H9 (cell line): ENCODE data around the gene SPRR4. TPM values are rescaled to one million over a fixed set of nuclear protein-coding genes. Genes with fewer than 3 reads are reported as not detected.

ENCODE experiments used
- DNase-seq: peaks from one replicate; pipeline ENCODE4 v3.0.0-alpha.2; 2017
- H2AFZ ChIP-seq: one replicate; pipeline ENCODE4 v1.6.1; 2013; ENCODE audit warnings: mild to moderate bottlenecking, low read length, control low read depth, moderate library complexity
- H2AK5ac ChIP-seq: 2 replicates; pipeline ENCODE4 v1.6.1; 2013; ENCODE audit warnings: low read length, control low read depth, mixed read lengths; ENCODE audit not compliant: insufficient read length
- H2BK120ac ChIP-seq: one replicate; pipeline ENCODE4 v1.6.1; 2013; ENCODE audit warnings: low read depth, mild to moderate bottlenecking, low read length, control low read depth, inconsistent platforms; ENCODE audit not compliant: poor library complexity, severe bottlenecking
- H2BK12ac ChIP-seq: 2 replicates; pipeline ENCODE4 v1.6.1; 2013; ENCODE audit warnings: low read length, control low read depth, mixed read lengths, low read depth; ENCODE audit not compliant: insufficient read length
- H2BK15ac ChIP-seq: 2 replicates; pipeline ENCODE4 v1.6.1; 2013; ENCODE audit warnings: low read depth, low read length, control low read depth
- H2BK20ac ChIP-seq: one replicate; pipeline ENCODE4 v1.6.1; 2013; ENCODE audit warnings: low read depth, mild to moderate bottlenecking, low read length, control low read depth, inconsistent platforms; ENCODE audit not compliant: poor library complexity, severe bottlenecking
- H2BK5ac ChIP-seq: 2 replicates; pipeline ENCODE4 v1.6.1; 2013; ENCODE audit warnings: low read length, control low read depth, mixed read lengths; ENCODE audit not compliant: insufficient read length
- H3K14ac ChIP-seq: 2 replicates; pipeline ENCODE4 v1.6.1; 2013; ENCODE audit warnings: low read length, control low read depth; ENCODE audit not compliant: insufficient read depth
- H3K18ac ChIP-seq: 2 replicates; pipeline ENCODE4 v1.6.1; 2013; ENCODE audit warnings: low read depth, mild to moderate bottlenecking, mixed read lengths, low read length, control low read depth; ENCODE audit not compliant: insufficient read length
- H3K23ac ChIP-seq: 2 replicates; pipeline ENCODE4 v1.6.1; 2013; ENCODE audit warnings: low read length, control low read depth, mixed read lengths, low read depth; ENCODE audit not compliant: insufficient read length
- H3K23me2 ChIP-seq: 2 replicates; pipeline ENCODE4 v1.6.1; 2013; ENCODE audit warnings: low read depth, mild to moderate bottlenecking, mixed read lengths, low read length, control low read depth; ENCODE audit not compliant: insufficient read length, poor library complexity, severe bottlenecking
- H3K27ac ChIP-seq: 2 replicates; pipeline ENCODE4 v1.5.1; 2013; ENCODE audit warnings: low read length, control low read depth, mixed read lengths, low read depth; ENCODE audit not compliant: insufficient read length
- H3K27me3 ChIP-seq: 2 replicates; pipeline ENCODE4 v1.6.1; 2013; ENCODE audit warnings: low read length, control low read depth, inconsistent platforms; ENCODE audit not compliant: insufficient read depth
- H3K4ac ChIP-seq: 2 replicates; pipeline ENCODE4 v1.6.1; 2013; ENCODE audit warnings: low read depth, mild to moderate bottlenecking, control low read depth, inconsistent platforms, low read length, moderate library complexity
- H3K4me1 ChIP-seq: 2 replicates; pipeline ENCODE4 v1.6.1; 2013; ENCODE audit warnings: low read length, control low read depth, inconsistent platforms; ENCODE audit not compliant: insufficient read depth
- H3K4me2 ChIP-seq: 2 replicates; pipeline ENCODE4 v1.6.1; 2013; ENCODE audit warnings: low read length, control low read depth, mixed read lengths; ENCODE audit not compliant: insufficient read length, insufficient read depth
- H3K56ac ChIP-seq: 2 replicates; pipeline ENCODE4 v1.6.1; 2013; ENCODE audit warnings: low read depth, mild to moderate bottlenecking, mixed read lengths, low read length, control low read depth; ENCODE audit not compliant: insufficient read length
- H3K79me1 ChIP-seq: 2 replicates; pipeline ENCODE4 v1.6.1; 2013; ENCODE audit warnings: low read depth, mild to moderate bottlenecking, moderate library complexity, low read length, control low read depth, inconsistent platforms; ENCODE audit not compliant: insufficient read depth, poor library complexity, severe bottlenecking
- H3K79me2 ChIP-seq: 2 replicates; pipeline ENCODE4 v1.6.1; 2013; ENCODE audit warnings: low read length, control low read depth, inconsistent platforms; ENCODE audit not compliant: insufficient read depth
- H3K9ac ChIP-seq: 2 replicates; pipeline ENCODE4 v1.6.1; 2013; ENCODE audit warnings: low read length, control low read depth, mixed read lengths; ENCODE audit not compliant: insufficient read length; ENCODE audit errors: extremely low read depth
- H3K9me3 ChIP-seq: one replicate; pipeline ENCODE4 v1.6.1; 2013; ENCODE audit warnings: low read depth, low read length, inconsistent platforms; ENCODE audit not compliant: control insufficient read depth
- H3T11ph ChIP-seq: one replicate; pipeline ENCODE4 v1.6.1; 2013; ENCODE audit warnings: mild to moderate bottlenecking, low read length, control low read depth, inconsistent platforms
- H4K20me1 ChIP-seq: one replicate; pipeline ENCODE4 v1.6.1; 2013; ENCODE audit not compliant: control insufficient read depth, insufficient read length, insufficient read depth
- H4K5ac ChIP-seq: 2 replicates; pipeline ENCODE4 v1.6.1; 2013; ENCODE audit warnings: low read depth, mild to moderate bottlenecking, mixed read lengths, low read length, control low read depth; ENCODE audit not compliant: insufficient read length
- H4K8ac ChIP-seq: replicated peaks from 2 replicates; pipeline ENCODE4 v1.6.1; 2013; ENCODE audit warnings: low read length, control low read depth, mixed read lengths, low read depth; ENCODE audit not compliant: insufficient read length
- H4K91ac ChIP-seq: 2 replicates; pipeline ENCODE4 v1.6.1; 2013; ENCODE audit warnings: low read depth, mild to moderate bottlenecking, moderate library complexity, mixed read lengths, low read length, control low read depth; ENCODE audit not compliant: insufficient read length
- H3K27ac Mint-ChIP-seq, 3 experiments: 2 replicates in 2 of 3; 3 replicates in 1 of 3; pipeline ENCODE4 v1.8.0; 2020 to 2021; ENCODE audit warnings: mixed read lengths in 3 of 3, mild to moderate bottlenecking in 1 of 3, moderate library complexity in 1 of 3
- H3K27me3 Mint-ChIP-seq: 2 replicates; pipeline ENCODE4 v1.8.0; 2021; ENCODE audit warnings: low read depth, mild to moderate bottlenecking, moderate library complexity, mixed read lengths
- H3K36me3 Mint-ChIP-seq, 3 experiments: 2 replicates in 2 of 3; 3 replicates in 1 of 3; pipeline ENCODE4 v1.8.0; 2020 to 2021; ENCODE audit warnings: low read depth in 3 of 3, mixed read lengths in 3 of 3; ENCODE audit not compliant: insufficient read depth in 1 of 3
- H3K4me1 Mint-ChIP-seq, 2 experiments: 2 replicates each; pipeline ENCODE4 v1.8.0; 2020; ENCODE audit warnings: mixed read lengths in 2 of 2
- H3K4me3 Mint-ChIP-seq, 2 experiments: 2 replicates in 1 of 2; 3 replicates in 1 of 2; pipeline ENCODE4 v1.8.0; 2020 to 2021; ENCODE audit warnings: mild to moderate bottlenecking in 2 of 2, mixed read lengths in 2 of 2, moderate library complexity in 1 of 2
- H3K9me3 Mint-ChIP-seq, 2 experiments: 2 replicates in 1 of 2; 3 replicates in 1 of 2; pipeline ENCODE4 v1.8.0; 2020; ENCODE audit warnings: mild to moderate bottlenecking in 2 of 2, mixed read lengths in 2 of 2, moderate library complexity in 1 of 2
- WGBS: extraction: QIAGEN DNeasy Blood & Tissue Kit; methylation state at CpG from one replicate; pipeline ENCODE4 v1.1.7; 2013; ENCODE audit warnings: missing lambda C conversion rate, low lambda C conversion rate, mixed read lengths; ENCODE audit not compliant: insufficient read length; ENCODE audit errors: extremely low coverage; 5-methylcytosine and 5-hydroxymethylcytosine counted together
- total RNA-seq: library from RNA; stranded (reverse); gene quantifications from 2 replicates; pipeline ENCODE4 v1.2.1, GENCODE V29; 2021
- TF ChIP-seq, protein P1 (sequence below): fragments of 200-600 bp; sonication (generic); conservative IDR thresholded peaks from 3 replicates; pipeline ENCODE4 v1.8.0; 2021; ENCODE audit warnings: antibody characterized with exemption, mild to moderate bottlenecking

The SPRR4 gene
- total RNA-seq, 1 experiment from 2014 or later = not detected

- Histone ChIP-seq H2BK15ac (no peak overlapping the region), H2AK5ac (no peak overlapping the region), H2BK5ac (no peak overlapping the region), H3K23ac (no peak overlapping the region), H3K4me2 (no peak overlapping the region), H3K9ac (no peak overlapping the region), H4K8ac (no peak overlapping the region), H4K5ac (no peak overlapping the region), H3T11ph (no peak overlapping the region), H3K56ac (no peak overlapping the region), H2BK12ac (no peak overlapping the region), H3K4me1 (no peaks in the 10 kb centered on the region; the same call in 1 of the 2 replicates), H3K18ac (no peak overlapping the region), H3K23me2 (no peaks in the 10 kb centered on the region), H4K91ac (no peak overlapping the region), H3K79me2 (no peaks in the 10 kb centered on the region), H3K9me3 (no peaks in the 10 kb centered on the region), H3K4ac (no peak overlapping the region), H3K14ac (no peak overlapping the region), H4K20me1 (no peaks in the 10 kb centered on the region), H2AFZ (no peak overlapping the region), H3K79me1 (no peaks in the 10 kb centered on the region), H3K27ac (no peak overlapping the region), H2BK20ac (no peak overlapping the region), H2BK120ac (no peak overlapping the region), H3K27me3 (no peaks in the 10 kb centered on the region; the same call in 1 of the 2 replicates)
- Mint-ChIP-seq H3K9me3 (peaks cover 12 to 16% of the 10 kb centered on the region in 2 experiments; a peak in 4 of 5 replicates), H3K27ac (no peak overlapping the region), H3K4me1 (peaks cover 10 to 19% of the 10 kb centered on the region in 2 experiments), H3K4me3 (no peak overlapping the region), H3K36me3 (peaks cover 0 to 8% (median 0%) of the 10 kb centered on the region in 3 experiments; a peak in 3 of 7 replicates), H3K27me3 (peaks cover 5% of the 10 kb centered on the region; the same call in 1 of the 2 replicates)
- WGBS = no CpG with 5 or more reads among the region's 7 CpGs
- no peak for DNase-seq
- TF ChIP-seq, protein P1, sequence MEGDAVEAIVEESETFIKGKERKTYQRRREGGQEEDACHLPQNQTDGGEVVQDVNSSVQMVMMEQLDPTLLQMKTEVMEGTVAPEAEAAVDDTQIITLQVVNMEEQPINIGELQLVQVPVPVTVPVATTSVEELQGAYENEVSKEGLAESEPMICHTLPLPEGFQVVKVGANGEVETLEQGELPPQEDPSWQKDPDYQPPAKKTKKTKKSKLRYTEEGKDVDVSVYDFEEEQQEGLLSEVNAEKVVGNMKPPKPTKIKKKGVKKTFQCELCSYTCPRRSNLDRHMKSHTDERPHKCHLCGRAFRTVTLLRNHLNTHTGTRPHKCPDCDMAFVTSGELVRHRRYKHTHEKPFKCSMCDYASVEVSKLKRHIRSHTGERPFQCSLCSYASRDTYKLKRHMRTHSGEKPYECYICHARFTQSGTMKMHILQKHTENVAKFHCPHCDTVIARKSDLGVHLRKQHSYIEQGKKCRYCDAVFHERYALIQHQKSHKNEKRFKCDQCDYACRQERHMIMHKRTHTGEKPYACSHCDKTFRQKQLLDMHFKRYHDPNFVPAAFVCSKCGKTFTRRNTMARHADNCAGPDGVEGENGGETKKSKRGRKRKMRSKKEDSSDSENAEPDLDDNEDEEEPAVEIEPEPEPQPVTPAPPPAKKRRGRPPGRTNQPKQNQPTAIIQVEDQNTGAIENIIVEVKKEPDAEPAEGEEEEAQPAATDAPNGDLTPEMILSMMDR = no peak
These were observed 27.5 kb downstream of the SPRR4 start for GRCh38 chr1:152997901-152998300.
